GM18868 (cell line): ENCODE data around the gene PRKG2.
A peak's percentile ranks its signal among the peaks of the same experiment; 100 is the strongest.

Experiments used
- ATAC-seq: cut with Tn5 transposase; IDR thresholded peaks from one replicate; pipeline ENCODE4 v1.9.1; 2021; ENCODE audit warnings: mild to moderate bottlenecking, moderate library complexity; ENCODE audit not compliant: unreplicated experiment

The PRKG2 gene

GRCh38 chr4:81106150-81106549 is 108.9 kb downstream of the PRKG2 start:
- no peak for ATAC-seq

- ATAC-seq: no peak
Observed at GRCh38 chr4:81102107-81102506, 112.9 kb downstream of the PRKG2 start.

- ATAC-seq: no peak
Observed at GRCh38 chr4:81096566-81096965, 118.5 kb downstream of the PRKG2 start.

- no peak for ATAC-seq
Observed at GRCh38 chr4:81095389-81095788, 119.6 kb downstream of the PRKG2 start.

- ATAC-seq: no peak
Observed at GRCh38 chr4:81093720-81094401, 121.2 kb downstream of the PRKG2 start.

- no peak for ATAC-seq
Observed at GRCh38 chr4:81085979-81086378, 129.0 kb downstream of the PRKG2 start.

GRCh38 chr4:81085291-81085690 is 129.7 kb downstream of the PRKG2 start:
- no peak for ATAC-seq

- no peak for ATAC-seq
Observed at GRCh38 chr4:81084634-81085033, 130.4 kb downstream of the PRKG2 start.

GRCh38 chr4:81084029-81084428 is 131.0 kb downstream of the PRKG2 start:
- no peak for ATAC-seq

GRCh38 chr4:81081156-81081555 is 133.9 kb downstream of the PRKG2 start:
- ATAC-seq: no peak

- ATAC-seq: no peak
Observed at GRCh38 chr4:81071013-81071412, 144.0 kb downstream of the PRKG2 start.

- peak; percentile 98 for ATAC-seq
Observed at GRCh38 chr4:81069706-81070331, 145.2 kb downstream of the PRKG2 start.

GRCh38 chr4:81065446-81065845 is 149.6 kb downstream of the PRKG2 start:
- ATAC-seq: no peak

- no peak for ATAC-seq
Observed at GRCh38 chr4:81062001-81062400, 153.0 kb downstream of the PRKG2 start.

GRCh38 chr4:81061344-81061730 is 153.7 kb downstream of the PRKG2 start:
- ATAC-seq: no peak

- ATAC-seq: peak; percentile 57
Observed at GRCh38 chr4:81060587-81061343, 154.3 kb downstream of the PRKG2 start.

GRCh38 chr4:81058621-81059020 is 156.4 kb downstream of the PRKG2 start:
- no peak for ATAC-seq

- peak; percentile 100 for ATAC-seq
Observed at GRCh38 chr4:81052119-81053068, 162.6 kb downstream of the PRKG2 start.

GRCh38 chr4:81049907-81050306 is 165.1 kb downstream of the PRKG2 start:
- no peak for ATAC-seq

GRCh38 chr4:81049330-81049729 is 165.7 kb downstream of the PRKG2 start:
- no peak for ATAC-seq
